WI38 (cell line): ENCODE results near the gene SCMH1.
A peak's percentile ranks its signal among the peaks of the same experiment; 100 is the strongest.

ENCODE experiments used
- H3K4me3 ChIP-seq: 2 replicates; pipeline ENCODE4 v1.5.1; 2011; ENCODE audit warnings: low read depth, mild to moderate bottlenecking, control low read depth, low read length
- TF ChIP-seq, protein P1 (sequence below): IDR thresholded peaks from 2 replicates; pipeline ENCODE4 v1.5.1; 2012; ENCODE audit warnings: low read depth, mild to moderate bottlenecking, control low read depth, low read length

SCMH1 gene

DNA sequence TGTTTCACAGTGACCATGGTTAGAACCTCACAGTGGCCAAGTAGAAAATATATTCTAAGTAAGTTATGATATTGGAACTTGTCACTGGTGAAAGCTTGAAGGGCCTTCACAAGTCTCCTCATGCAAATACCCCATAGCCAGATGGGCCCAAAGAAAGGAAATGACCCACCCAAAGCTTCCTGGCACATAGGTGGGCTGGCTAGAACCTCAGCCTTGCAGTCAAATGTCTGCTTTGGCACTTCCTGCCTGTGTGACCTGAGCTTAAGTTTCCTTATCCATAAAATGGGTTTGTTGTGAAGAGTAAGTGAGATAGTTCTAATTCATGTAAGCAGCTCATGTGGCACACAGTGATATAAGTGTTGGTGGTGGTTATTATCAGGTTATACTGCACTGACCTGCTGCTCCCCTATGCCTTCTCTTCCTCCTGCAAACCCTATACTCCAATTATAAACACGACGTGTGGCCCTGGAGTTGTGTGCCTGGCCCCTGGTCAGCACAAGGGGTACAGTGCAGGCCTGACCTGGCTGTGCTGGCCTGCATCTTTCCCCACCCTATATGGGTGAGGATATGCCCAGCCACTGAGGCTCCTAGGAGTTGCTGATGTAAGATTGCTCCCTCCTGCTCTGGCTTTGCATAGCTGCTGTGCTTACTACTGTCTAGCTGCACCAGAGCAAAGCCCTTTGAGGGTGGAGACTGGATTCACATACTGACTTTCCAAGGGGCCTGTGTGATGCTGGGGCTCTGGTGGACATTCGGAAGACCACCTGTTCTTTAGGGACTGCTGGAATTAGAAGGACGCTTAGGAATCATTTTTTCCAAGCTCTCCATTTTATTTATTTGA, 215.9 kb downstream of the SCMH1 start:
- TF ChIP-seq, protein P1, sequence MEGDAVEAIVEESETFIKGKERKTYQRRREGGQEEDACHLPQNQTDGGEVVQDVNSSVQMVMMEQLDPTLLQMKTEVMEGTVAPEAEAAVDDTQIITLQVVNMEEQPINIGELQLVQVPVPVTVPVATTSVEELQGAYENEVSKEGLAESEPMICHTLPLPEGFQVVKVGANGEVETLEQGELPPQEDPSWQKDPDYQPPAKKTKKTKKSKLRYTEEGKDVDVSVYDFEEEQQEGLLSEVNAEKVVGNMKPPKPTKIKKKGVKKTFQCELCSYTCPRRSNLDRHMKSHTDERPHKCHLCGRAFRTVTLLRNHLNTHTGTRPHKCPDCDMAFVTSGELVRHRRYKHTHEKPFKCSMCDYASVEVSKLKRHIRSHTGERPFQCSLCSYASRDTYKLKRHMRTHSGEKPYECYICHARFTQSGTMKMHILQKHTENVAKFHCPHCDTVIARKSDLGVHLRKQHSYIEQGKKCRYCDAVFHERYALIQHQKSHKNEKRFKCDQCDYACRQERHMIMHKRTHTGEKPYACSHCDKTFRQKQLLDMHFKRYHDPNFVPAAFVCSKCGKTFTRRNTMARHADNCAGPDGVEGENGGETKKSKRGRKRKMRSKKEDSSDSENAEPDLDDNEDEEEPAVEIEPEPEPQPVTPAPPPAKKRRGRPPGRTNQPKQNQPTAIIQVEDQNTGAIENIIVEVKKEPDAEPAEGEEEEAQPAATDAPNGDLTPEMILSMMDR = no peak
- no peak overlapping the region for H3K4me3 ChIP-seq

DNA sequence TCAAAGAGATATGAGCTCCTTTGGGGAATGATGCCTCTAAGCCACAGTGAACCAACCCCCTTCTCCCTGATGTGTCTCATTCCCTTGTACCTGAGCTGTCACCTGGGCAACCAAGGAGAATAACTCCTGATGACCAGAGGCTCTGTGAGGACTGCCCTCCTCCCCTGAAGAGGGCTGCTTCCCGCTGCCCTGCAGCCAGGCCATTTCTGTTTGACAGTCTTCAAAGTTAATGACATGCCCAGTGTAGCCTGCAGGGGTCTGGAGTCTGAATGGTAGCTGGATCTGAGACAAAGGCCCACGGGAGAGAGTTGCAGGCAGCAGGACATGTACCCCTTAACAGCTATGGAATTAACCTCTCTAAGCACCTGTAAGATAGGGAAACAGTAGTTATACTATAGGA, 217.2 kb downstream of the SCMH1 start:
- H3K4me3 ChIP-seq = no peak overlapping the region

DNA sequence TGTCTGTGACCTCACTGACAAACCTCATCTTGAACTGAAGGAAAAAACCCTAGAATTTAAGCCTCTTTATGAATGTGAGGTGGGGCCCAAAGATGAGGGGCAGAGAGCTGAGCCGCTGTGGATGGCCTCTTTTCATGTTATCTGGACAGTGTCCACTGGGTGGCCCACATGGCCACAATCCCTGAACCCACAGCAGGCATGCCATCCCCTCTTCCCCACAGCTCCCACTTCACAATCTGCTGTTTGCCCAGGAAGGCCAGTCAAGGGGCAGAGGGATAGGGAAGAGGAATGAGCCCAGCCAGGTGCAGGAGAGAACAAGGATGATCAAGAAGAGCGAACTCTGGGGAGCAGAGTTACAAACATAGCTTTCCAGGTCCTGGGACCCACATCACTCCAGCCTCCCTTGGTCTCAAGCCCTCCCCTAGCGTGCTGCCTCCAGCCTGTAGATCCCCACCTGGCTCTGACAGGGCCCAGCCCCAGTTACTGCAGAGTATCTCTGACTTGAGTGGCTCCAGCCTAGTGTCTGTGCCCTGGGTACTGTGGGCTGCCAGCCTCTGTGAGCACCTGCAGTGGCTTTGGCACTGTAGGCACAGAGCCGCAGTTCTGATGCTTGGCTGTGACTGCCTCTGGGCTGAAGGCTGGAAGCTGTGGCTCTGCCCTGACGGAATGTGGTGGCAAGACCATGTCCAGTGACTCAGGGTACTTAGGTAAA, 218.7 kb downstream of the SCMH1 start:
- TF ChIP-seq, protein P1 = 0 out of 2 replicates have a peak, but pooled peaks have one; percentile 36
- no peak overlapping the region for H3K4me3 ChIP-seq

More for the DNA sequence above, 217.2 kb downstream of the SCMH1 start:
- TF ChIP-seq, protein P1 = no peak

DNA sequence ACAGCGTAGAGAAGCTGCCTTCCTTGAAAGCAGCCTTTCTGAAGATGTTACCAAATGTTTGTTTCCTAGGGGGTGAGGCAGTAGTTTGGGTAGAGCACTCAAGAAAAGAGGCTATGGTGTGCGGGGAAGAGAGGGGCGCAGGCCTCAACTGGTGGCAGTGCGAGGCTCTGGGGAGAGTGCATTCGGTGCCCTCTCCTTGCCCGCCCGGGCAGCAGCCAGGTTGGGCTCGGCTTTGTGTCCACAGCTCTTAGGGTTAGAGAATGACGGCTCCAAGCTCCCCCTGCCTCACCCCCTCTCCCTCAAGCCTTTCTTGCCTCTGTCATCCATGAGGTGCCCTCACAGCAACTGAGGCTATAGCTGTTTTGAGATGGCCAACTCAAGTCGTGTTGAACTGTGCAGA, 219.7 kb downstream of the SCMH1 start:
- no peak overlapping the region for H3K4me3 ChIP-seq
- TF ChIP-seq, protein P1 = no peak

DNA sequence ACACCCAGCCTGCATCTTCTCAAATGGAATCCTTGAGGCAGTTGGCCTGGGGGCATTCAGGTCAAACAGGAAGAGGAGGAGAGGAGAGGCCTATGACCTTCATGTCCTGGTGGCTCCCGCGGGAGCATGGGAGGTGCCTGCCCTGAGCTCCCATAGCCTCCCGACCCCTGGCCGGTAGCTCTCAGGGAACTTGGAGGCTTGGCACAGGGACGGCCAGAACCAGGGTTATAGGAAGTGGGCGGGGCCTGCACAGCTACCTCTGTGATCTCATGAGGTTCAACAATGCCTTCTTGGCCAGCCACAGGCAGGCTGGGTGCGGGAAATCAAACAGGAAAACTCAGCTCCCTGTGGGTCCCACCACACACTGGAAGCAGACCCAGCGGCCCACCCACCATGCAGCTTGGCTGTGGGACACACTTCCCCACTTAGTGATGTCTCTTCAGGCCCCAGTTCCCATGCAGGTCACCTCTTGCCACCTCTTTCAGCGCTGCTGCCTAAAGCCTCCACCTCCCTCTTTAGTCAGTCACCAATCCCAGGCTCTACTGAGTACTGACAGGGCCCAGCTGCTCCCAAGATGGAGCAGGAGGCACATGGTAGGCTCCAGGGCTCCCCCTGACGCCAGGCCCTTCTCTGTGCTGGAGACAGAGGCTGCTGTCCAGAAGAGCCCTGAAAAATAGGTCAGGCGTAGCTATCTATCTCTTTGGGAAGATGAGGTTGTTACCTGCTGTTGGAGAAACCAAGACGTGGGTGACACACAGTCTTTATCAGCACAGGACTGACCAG, 220.4 kb downstream of the SCMH1 start, which contains the start of gene SLFNL1:
Gene SLFNL1, minus strand, starts transcription at position 200 of the 783 bp plus-strand sequence. CDS start 1,065 bp downstream, outside the sequence.
- no peak within 1 kb of the TSS for H3K4me3 ChIP-seq
- TF ChIP-seq, protein P1 = peak; percentile 43; the same call in 1 of the 2 replicates

DNA sequence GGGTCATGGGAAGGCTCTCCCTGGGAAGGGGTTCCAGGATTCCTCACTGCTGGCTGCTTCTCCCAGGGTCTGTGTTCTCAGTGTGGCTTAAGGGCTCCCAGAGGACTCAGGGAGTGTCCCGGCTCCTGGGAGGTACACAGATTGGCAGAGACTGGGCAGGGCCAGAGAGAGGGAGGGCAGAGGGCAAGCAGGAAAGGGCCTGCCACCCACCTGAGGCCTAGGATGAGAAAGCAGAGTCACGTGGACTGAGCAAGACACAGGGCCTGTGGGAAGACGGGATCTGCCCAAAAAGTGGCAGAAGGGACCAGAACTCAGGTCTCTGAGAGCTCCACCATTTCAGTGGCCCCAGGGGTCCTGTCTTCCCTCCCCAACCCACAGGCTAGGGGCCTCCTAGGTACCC, 221.5 kb downstream of the SCMH1 start:
- H3K4me3 ChIP-seq = no peak overlapping the region
- TF ChIP-seq, protein P1 = no peak
